ENCODE data around the gene TUBGCP6.
"Not testable (repeated sequence)": the region's sequence is repeated elsewhere in the genome, so short reads cannot be mapped to it uniquely, and the experiment has no call there.

The TUBGCP6 gene

DNA sequence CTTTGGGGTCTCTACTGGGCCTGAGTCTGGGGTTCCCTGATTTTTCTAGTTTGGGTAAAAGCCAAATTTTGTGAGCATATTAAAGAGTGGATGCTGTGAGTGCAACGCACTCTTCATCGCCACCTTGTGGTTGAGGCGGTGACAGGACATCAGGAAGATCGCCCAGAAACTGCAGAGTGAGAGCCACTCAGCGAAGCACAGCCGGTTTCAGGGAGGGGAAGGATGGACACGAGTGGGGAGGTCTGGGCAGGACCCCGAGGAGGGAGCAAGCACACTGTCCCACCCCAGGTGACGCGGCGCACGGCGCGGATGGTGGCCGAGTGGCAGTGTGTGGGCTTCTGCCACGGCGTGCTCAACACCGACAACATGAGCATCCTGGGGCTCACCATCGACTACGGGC lies 34.9 kb downstream of the TUBGCP6 start:
- DNase-seq: peak; percentile 71 to 76

DNA sequence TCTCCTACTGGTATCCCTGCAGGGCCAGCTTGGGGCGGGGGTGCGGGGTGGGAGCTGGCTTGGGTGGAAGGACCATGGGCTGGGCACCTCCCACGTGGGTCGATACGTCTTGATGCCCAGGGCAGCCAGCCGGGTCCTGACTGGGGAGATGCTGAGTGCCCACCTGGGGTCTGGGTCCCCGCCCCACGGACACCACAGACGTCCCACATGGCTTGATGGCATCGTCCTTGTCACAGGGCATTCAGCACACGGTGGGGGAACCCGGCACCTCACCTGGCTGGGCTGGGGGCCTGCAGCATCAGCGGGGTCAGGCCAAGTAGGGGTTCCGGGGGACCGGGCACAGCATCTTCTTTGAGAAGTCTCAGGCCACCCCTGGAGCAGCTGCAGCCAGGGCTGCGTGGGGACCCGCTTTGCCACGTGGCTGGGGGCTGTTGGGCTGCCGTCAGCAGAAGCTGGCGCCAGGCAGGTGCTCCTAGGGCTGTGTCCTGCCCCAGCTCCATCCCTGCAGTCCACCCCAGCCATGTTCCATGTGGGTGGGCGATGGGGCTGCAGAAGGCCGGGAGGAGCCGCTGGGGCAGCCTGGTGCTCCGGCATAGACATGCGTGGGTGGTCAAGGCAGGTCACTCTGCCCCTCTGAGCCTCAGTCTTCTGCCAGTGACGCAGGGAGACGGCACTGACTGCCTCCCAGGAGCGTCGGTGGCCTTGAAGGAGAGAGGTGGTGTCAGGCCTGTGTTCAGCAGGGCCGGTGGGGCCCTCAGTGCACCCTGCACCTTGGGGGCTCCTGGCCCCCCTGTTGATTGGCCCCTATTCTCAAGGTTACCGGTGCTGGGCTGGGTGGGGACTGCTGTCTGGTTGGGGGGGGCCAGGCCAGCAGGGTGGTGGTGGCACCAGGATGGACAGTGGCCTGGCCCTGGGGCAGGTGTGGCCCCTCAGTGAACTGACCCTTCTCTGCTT lies 35.6 kb downstream of the TUBGCP6 start:
- no peak for DNase-seq

DNA sequence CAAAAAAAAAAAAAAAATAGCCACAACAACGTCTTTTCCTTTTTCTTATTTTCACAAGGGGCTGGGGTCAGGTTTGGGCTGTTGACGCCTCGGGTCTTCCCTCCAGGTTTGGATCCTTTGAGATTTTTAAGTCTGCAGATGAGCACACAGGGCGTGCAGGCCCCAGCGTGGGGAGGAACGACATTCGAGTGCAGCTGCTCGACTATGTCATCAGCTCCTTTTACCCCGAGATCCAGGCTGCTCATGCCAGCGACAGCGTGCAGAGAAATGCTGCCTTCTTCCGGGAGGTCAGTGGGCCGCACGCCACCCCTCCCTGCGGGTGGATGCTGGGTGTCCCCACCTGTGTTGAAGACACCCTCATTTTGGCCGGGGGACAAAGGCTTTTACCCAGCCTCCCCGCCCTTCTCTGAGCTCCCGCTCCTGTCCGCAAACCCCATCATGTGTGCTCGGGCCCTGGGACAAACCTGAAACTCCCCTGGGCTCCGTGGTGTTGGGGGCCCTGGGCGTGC lies 36.3 kb downstream of the TUBGCP6 start:
- DNase-seq: no peak

DNA sequence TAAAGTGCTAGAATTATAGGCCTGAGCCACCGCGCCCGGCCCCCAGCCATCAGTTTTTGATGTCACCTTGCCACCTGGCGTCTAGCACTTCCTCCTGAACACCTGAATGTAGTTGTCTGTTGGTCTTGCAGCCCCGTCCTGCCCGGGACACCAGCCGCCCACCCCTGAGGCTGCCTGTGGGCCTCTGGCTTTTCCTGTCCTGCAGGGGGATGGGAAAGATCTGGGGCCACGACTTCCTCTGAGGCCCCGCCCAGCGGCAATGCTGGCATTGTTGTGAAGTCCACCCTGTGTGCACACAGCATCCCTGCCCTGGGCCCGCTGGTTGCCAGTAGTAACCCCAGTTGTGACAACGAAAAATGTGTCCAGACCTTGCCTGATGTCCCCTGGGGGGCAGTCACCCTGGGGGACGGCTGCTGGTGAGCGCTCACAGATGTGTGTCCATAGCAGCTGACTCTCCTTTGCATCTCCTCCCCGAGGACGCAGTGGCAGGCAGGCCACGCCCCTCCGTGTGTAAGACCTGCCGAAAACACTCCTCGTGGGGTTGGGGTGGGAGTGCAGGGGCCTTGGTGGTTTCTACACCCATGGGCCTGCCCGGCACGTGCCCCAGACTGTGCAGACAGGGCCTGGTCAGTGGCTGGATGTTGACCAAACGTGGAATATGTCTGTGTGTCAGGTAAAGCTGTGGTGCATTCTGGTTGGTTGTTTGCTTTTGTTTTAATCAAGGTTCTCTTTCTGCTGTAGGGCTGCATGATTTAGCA lies 37.3 kb downstream of the TUBGCP6 start:
- DNase-seq: no peak

DNA sequence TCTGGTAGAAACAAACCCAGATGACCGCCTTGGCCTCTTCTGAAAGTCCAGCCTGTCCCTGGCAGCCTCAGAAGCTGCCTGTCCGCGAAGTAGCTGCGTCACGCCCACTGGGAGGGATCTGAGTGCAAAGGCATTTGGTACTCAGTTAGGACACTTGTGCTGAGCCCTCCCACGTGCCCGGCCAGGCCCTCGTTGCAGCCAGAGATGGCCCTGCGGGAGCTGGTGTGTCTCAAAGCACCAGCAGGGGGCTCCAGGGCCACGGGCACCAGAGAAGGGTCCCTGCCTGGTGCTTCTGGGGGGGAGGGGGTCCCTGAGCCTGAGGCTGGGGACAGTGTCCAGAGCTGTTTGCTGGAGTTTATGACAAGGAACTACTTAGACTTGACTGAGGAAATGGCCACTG lies 38.2 kb downstream of the TUBGCP6 start:
- DNase-seq: no peak

DNA sequence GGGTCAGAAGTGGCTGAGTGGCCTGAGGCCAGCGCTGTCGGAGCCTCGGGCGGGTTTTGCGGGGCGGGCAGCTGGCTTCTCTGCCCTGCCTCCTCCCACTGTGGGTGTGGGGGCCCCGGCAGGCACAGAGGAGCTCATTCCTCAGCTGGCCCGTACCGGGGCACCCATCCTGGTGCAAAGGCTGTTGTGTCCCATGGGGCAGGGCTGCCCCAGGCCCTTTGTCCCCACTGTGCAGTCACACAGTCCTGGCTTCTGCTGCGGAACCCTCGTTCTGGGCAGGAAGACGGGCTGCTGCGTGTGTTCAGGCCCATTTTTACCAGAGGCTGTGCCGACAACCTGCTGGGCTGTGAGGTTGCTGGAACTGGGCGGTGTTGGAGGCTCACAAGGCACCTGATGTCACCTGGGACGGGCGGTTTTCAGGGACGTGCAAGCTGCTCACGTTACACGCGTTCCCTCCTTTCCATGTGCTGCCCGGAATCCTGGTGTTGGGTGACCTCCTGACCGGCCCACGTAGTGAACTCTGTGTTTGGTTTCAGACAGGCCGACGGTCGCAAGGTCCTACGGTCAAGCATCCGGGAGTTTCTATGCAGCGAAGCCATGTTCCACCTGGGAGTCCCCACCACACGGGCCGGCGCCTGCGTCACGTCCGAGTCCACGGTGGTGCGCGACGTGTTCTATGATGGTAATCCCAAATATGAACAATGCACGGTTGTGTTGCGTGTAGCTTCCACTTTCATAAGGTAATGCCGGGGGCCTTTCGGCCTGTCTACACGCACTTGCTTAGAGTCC lies 38.8 kb downstream of the TUBGCP6 start:
- DNase-seq: no peak

DNA sequence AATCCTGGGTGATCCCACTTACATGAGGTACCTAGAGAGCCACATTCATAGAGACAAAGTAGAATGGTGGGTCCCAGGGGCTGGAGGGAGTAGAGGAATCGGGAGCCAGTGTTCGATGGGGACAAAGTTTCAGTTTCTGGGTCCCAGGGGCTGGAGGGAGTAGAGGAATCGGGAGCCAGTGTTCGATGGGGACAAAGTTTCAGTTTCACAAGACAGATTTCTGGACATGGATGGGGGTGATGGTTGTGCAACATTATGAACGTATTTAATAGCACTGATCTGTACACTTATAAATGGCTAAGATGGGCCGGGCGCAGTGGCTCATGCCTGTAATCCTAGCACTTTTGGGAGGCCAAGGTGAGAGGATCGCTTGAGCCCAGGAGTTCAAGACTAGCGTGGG lies 39.8 kb downstream of the TUBGCP6 start:
- not testable (repeated sequence) for DNase-seq

DNA sequence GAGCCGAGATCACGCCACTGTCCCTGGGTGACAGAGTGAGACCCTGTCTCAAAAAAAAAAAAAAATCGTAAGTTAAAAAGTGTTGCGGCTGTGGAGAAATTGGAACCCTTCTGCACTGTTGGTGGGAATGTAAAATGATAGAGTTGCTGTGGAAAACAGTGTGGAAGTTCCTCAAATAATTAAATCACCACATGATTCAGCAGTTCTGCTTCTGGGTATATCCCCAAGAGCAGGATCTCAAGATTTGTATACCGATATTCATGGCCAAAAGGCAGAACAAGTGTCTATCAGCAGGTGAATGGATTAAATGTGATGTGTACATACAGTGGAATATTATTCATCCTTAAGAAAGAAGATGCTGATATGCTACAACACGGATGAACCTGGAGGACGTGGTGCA lies 40.3 kb downstream of the TUBGCP6 start:
- no peak for DNase-seq

DNA sequence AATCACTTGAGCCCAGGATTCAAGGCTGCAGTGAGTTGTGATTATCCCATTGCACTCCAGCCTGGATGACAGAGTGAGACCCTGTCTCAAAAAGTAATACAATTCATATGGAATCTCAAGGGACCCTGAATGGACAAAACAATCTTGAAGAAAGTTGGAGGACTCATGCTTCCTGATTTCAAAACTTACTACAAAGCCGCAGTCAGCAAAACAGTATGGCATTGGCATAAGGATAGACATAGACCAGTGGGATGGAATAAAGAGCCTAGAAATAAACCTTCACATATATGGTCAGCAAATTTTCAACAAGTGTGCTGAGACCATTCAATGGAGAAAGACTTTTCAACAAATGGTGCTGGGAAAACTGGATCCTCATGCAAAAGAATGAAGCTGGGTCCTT lies 41.5 kb downstream of the TUBGCP6 start:
- no peak for DNase-seq

DNA sequence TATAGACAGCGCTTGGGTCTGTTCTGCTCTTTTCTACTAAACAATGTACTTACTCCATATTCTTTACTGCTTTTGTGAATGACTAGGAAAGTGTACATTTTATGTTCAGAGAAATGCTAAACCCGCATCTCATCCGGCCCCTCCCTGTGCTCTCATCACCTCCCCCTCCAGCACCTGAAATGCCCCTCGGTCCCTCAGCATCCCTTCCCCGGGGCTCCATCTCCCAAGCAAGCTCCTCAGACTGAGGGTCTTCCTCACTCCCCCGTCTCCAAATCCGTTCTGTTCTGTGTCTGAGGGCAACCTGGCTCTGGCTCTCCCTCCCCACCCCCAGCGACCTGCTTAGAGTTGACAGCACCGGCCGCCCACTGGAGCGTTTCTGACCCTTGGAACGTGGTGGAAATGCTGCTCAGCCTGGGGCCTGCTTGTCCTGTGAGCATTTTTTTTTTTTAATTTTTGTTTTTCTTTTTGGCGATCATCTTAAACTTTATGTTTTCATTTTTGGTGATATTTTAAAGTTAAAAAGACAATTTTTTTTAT lies 42.6 kb downstream of the TUBGCP6 start:
- DNase-seq: no peak

DNA sequence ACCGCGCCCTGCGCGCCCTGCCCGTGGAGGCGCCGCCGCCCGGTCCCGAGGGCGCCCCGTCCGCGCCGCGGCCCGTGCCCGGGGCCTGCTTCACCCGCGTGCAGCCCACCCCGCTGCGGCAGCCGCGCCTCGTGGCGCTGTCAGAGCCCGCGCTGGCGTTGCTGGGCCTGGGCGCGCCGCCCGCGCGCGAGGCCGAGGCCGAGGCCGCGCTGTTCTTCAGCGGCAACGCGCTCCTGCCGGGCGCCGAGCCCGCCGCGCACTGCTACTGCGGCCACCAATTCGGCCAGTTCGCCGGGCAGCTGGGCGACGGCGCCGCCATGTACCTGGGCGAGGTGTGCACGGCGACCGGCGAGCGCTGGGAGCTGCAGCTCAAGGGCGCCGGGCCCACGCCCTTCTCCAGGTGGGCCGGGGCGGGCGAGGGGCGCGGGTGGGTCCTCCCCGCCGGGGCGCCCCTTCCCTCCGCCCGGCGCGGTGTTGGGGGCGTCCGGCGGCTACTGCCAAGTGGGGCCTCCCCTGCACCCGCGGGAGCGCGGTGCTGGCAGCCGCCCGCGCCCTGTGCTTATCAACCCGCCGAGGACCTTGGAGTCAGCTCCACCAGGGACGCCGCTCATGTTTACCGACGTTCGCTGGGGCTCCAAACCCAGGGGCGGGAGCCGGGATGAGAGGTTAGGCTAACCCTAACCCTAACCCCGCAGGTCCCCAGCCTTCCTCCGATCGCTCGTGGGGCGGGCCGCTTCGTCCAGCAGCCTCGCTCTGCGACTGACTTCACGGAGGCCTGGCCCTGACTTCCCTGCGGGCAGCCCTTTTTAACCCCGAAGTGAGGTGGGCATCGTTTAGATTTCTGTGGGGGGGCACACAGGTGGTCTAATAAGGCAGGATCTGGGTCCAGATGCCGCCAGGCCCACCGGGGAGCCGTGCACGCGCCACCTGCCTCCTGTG lies 43.4 kb downstream of the TUBGCP6 start:
- DNase-seq: no peak

DNA sequence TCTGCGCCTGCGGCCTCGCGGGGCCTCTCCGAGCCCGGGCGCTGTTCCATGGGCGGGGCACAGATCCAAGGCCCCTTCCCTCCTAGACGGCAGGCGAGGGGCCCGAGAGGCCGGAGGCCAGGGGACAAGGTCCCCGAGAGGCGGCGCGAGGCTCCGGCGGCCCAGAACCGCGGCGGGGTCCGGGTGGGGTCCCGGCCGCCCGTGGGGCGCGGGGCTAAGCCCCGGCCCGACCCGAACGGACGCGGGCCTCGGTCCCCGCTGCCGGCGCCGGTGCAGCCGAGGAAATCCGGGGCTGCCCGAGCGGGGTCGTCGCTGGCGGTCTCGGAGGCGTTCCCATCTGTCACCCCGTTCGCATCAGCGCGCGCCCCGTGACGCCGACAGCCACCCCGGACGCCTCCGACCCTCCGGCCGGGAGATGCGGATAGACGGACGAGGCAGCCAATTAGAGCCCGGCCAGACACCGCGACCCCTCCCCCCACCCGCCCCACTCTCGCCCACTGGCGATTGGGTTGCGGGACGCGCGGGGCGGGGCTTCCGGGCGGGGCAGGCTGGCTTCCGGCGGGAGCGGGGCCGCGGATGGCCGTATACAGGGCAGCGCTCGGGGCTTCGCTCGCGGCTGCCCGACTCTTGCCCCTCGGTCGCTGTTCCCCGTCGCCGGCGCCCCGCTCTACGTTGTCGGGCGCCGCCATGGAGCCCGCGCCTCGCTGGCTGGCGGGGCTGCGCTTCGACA lies 44.2 kb downstream of the TUBGCP6 start, which contains the start of gene SELENOO:
Gene SELENOO (plus strand): TSS at position 551 of the 730 bp plus-strand sequence. CDS start 26 bp downstream, at position 577.
- DNase-seq: peak; percentile 94 to 95

DNA sequence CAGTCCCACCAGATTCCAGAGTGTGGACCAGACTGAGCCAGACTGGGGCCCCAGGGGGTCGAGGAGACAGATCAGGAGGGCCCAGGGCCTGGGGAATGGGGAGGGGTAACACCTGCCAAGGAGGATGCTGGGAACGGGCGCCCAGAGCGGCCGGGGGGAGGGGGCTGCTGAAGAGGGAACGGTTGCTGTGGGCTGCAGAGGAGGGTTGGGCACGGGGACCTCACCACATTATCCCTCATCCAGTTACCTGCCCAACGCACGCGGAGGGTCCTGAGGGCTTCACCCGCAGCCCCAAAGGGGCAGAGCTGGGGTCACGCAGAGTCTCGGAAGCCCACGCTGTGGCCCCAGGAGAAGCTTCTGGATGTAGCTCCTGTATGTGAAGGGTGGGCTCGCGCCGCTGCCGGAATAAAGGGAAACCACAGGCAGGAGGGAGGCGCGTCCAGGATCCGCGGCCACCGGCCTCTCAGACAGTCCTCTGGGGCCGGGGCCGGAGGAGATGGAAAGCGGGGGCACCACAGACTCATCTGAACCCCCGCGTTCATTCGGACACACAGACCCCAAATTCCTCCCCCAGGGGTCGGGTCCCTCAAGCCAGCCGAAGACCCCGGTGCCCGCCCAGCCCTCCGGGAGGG lies 44.9 kb downstream of the TUBGCP6 start:
- DNase-seq: peak in 1 of 2 experiments; percentile 34

DNA sequence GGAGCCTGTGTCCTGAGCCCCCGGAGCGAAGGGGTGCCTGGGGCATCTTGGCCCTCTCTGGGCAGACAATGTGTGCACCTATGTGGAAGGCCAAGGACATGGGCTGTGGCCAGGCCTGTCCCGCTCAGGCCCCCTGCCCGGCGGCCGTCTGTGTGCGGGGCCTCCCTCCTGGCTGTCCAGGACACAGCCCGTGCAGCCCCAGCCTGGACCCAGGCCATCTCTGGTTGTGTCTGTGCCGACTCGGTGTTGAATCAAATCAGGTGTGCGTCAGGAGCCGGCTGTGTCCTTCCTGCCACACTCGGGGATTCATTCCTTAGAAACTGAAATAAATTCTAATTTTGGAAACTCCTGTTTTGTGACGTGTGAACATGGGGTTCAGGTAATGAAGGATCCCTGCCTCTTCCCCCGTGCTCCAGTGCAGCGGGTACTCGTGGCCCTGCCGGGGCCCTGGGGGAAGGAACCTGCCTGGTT lies 45.5 kb downstream of the TUBGCP6 start:
- no peak for DNase-seq

DNA sequence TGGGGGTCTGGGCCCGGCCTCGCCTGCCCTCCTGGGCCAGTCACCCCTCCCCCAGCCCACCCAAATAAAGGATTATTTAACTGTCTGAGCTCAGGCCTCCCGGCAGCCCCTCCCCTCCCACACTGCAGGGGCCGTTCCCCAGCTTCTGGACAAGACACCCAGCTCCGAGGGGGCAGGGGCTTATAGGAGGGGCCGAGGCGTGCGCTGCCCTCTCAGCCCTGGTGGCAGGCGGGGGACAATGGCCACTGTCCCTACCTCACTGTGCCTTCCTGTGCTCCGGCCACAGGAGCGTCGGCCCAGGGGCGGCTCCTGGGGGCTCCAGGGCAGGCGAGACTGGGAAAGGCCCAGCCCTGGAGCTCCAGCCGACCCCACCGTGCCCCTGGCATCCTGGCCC lies 46.2 kb downstream of the TUBGCP6 start:
- no peak for DNase-seq

DNA sequence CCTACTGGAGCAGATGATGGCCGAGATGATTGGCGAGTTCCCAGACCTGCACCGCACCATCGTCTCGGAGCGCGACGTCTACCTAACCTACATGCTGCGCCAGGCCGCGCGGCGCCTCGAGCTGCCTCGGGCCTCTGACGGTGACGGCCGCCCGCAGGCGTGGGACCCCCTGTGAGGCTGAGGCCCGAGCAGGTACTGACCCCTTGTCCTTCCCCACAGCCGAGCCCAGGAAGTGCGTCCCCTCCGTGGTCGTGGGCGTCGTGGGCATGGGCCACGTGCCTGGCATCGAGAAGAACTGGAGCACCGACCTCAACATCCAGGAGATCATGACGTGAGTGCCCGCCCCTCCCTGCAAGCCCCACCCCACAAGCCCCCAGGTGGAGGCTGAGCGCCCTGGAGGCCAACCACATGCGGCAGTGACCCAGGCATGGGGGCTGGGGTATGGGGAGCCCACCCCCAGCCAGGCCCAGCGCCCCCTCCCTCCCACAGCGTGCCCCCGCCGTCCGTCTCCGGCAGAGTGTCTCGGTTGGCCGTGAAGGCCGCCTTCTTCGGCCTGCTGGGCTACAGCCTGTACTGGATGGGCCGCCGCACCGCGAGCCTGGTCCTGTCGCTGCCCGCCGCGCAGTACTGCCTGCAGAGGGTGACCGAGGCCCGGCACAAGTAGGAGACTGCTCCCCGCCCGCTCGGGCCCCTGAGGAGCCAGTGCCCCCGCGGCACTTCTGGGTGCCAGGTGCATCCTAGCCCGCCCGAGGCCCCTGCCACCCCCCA lies 46.8 kb downstream of the TUBGCP6 start:
- no peak for DNase-seq

DNA sequence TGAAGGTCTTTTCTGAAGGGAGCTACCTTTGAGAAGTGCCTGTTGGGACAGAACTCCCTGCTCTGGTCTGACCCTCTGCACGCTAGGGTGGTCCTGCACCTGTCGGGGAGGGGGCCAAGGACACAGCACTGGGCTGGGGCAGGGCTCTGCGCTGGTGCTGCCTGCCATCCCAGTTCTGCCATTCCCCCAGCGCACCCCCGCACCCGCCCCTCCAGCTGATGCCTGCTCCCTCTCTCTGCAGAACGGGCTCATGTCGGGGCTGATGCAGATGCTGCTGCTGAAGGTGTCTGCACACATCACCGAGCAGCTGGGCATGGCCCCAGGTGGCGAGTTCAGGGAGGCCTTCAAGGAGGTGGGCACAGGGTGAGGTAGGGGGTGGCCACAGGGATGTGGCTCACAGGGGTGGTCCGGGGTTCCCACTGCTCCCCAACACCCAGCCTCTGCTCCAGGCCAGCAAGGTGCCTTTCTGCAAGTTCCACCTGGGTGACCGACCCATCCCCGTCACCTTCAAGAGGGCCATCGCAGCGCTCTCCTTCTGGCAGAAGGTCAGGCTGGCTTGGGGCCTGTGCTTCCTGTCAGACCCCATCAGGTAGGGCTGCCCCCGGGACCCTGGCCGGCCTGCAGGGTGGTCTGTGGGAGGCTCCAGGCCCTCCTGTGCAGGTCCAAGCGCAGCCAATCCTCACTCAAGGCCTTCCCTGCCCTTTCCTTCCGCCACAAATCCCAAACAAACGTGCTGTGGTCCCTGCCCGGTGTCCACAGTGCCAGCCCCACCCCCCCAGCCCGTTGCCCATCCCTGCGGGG lies 47.6 kb downstream of the TUBGCP6 start:
- no peak for DNase-seq

DNA sequence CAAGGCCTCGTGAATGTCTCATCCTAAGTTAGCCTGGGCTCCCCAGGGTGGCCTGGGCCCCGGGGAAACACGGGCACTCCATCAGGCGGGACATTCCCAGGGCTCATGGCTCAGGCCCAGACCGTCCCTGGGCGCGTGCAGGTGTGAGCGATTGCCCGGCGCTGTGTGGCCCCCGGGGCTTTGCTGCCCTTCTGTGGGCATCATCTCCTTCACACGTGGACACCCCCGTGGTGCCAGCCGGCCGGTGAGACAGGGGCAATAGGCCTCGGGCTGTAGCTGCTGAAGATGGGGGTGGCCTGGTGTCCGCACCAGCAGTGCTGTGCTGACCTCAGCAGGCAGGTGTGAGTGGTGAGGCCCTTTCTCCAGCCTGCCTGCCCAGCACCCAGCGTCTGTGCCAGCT lies 48.6 kb downstream of the TUBGCP6 start:
- no peak for DNase-seq
